ENCODE data around the gene DEFB128.

The DEFB128 gene

DNA sequence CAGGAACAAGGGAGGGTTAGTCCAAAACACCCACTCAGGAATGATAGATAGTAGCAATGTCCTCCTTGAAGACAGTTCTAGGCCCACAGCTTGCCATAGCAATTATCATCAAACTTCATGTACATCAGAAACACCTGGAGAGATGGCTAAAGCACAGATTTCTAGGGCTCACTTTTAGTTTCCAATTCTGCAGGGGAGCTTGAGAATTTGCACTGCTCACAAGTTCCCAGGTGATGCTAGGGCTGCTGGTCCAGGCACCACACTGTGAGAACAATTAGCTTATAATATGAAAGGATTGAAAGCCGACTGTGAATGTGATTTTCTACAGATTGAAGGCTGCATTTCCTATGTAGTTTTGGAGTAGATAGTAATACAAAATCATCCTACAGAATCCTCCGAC is 43.6 kb downstream of the DEFB128 start:
- DNase-seq: no peak

DNA sequence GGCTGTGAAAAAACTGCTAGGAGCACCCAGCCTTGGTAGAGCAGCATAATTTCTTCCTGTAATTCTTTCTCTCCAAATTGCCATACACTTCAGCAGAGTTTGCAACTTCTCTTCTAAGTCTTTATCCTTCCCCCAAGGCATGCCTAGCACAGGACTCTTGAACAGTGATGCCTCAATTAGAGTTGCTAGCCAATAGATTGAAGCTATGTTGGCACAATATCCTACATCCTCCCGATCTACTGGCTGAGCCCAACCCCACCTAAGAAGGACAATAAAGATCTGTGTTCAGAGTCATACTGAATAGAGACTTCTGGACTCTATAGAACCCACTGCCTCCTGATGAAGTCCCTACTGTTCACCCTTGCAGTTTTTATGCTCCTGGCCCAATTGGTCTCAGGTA is 47.2 kb downstream of the DEFB128 start, which contains the start of gene DEFB126:
TSS of gene DEFB126 (plus strand) at position 301 of the 400 bp plus-strand sequence. CDS start at position 340, 39 bp downstream.
- no peak for DNase-seq
